Measurements from ENCODE around the gene SRGAP1. TPM values are rescaled to one million over a fixed set of nuclear protein-coding genes. Genes with fewer than 3 reads are reported as not detected.

The SRGAP1 gene
- total RNA-seq, 1 experiment from 2014 or later = 10.9 TPM

- no peak for DNase-seq (ENCODE audit: low read depth)
These were observed 90.4 kb downstream of the SRGAP1 start for GRCh38 chr12:63934936-63935335.

- no peak for DNase-seq (ENCODE audit: low read depth)
These were observed 90.9 kb downstream of the SRGAP1 start for GRCh38 chr12:63935361-63935760.

- DNase-seq (ENCODE audit: low read depth) = no peak
These were observed 93.1 kb downstream of the SRGAP1 start for GRCh38 chr12:63937378-63938316.

GRCh38 chr12:63940310-63941005, 96.0 kb downstream of the SRGAP1 start:
- DNase-seq (ENCODE audit: low read depth) = no peak

GRCh38 chr12:63941166-63941800, 96.8 kb downstream of the SRGAP1 start:
- no peak for DNase-seq (ENCODE audit: low read depth)

GRCh38 chr12:63941879-63942278, 97.4 kb downstream of the SRGAP1 start:
- no peak for DNase-seq (ENCODE audit: low read depth)

GRCh38 chr12:63942464-63943241, 98.2 kb downstream of the SRGAP1 start:
- DNase-seq (ENCODE audit: low read depth) = no peak

- DNase-seq (ENCODE audit: low read depth) = no peak
These were observed 99.6 kb downstream of the SRGAP1 start for GRCh38 chr12:63944034-63944579.

- peak; percentile 11 for DNase-seq (ENCODE audit: low read depth)
These were observed 100.2 kb downstream of the SRGAP1 start for GRCh38 chr12:63944586-63945228.

GRCh38 chr12:63945777-63946176, 101.3 kb downstream of the SRGAP1 start:
- DNase-seq (ENCODE audit: low read depth) = no peak

- no peak for DNase-seq (ENCODE audit: low read depth)
These were observed 103.7 kb downstream of the SRGAP1 start for GRCh38 chr12:63948211-63948610.

- DNase-seq (ENCODE audit: low read depth) = no peak
These were observed 105.4 kb downstream of the SRGAP1 start for GRCh38 chr12:63949902-63950301.

GRCh38 chr12:63952995-63953394, 108.5 kb downstream of the SRGAP1 start:
- DNase-seq (ENCODE audit: low read depth) = no peak

GRCh38 chr12:63955831-63956666, 111.5 kb downstream of the SRGAP1 start:
- DNase-seq (ENCODE audit: low read depth) = no peak

- no peak for DNase-seq (ENCODE audit: low read depth)
These were observed 113.0 kb downstream of the SRGAP1 start for GRCh38 chr12:63957496-63957895.

- no peak for DNase-seq (ENCODE audit: low read depth)
These were observed 114.5 kb downstream of the SRGAP1 start for GRCh38 chr12:63958876-63959580.

GRCh38 chr12:63961048-63961447, 116.5 kb downstream of the SRGAP1 start:
- DNase-seq (ENCODE audit: low read depth) = no peak

- no peak for DNase-seq (ENCODE audit: low read depth)
These were observed 117.0 kb downstream of the SRGAP1 start for GRCh38 chr12:63961543-63961942.

GRCh38 chr12:63963868-63964267, 119.4 kb downstream of the SRGAP1 start:
- DNase-seq (ENCODE audit: low read depth) = no peak
